ENCODE results near the gene IL21R.
A peak's percentile ranks its signal among the peaks of the same experiment; 100 is the strongest.
"Not testable (repeated sequence)": the region's sequence is repeated elsewhere in the genome, so short reads cannot be mapped to it uniquely, and the experiment has no call there.

Gene IL21R

DNA sequence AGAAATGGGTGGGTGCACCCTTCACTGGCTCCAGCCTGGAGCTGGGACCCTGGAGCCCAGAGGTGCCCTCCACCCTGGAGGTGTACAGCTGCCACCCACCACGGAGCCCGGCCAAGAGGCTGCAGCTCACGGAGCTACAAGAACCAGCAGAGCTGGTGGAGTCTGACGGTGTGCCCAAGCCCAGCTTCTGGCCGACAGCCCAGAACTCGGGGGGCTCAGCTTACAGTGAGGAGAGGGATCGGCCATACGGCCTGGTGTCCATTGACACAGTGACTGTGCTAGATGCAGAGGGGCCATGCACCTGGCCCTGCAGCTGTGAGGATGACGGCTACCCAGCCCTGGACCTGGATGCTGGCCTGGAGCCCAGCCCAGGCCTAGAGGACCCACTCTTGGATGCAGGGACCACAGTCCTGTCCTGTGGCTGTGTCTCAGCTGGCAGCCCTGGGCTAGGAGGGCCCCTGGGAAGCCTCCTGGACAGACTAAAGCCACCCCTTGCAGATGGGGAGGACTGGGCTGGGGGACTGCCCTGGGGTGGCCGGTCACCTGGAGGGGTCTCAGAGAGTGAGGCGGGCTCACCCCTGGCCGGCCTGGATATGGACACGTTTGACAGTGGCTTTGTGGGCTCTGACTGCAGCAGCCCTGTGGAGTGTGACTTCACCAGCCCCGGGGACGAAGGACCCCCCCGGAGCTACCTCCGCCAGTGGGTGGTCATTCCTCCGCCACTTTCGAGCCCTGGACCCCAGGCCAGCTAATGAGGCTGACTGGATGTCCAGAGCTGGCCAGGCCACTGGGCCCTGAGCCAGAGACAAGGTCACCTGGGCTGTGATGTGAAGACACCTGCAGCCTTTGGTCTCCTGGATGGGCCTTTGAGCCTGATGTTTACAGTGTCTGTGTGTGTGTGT, 46.8 kb downstream of the IL21R start:
- no peak for DNase-seq

- peak; percentile 67 to 75 for DNase-seq
These were observed 47.6 kb downstream of the IL21R start for GRCh38 chr16:27449434-27450195.

DNA sequence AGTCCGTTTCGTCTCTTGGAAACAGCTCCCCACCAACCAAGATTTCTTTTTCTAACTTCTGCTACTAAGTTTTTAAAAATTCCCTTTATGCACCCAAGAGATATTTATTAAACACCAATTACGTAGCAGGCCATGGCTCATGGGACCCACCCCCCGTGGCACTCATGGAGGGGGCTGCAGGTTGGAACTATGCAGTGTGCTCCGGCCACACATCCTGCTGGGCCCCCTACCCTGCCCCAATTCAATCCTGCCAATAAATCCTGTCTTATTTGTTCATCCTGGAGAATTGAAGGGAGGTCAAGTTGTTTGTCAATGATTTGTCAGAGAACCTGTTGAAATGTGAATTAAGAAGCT, 48.2 kb downstream of the IL21R start:
- no peak for DNase-seq

DNA sequence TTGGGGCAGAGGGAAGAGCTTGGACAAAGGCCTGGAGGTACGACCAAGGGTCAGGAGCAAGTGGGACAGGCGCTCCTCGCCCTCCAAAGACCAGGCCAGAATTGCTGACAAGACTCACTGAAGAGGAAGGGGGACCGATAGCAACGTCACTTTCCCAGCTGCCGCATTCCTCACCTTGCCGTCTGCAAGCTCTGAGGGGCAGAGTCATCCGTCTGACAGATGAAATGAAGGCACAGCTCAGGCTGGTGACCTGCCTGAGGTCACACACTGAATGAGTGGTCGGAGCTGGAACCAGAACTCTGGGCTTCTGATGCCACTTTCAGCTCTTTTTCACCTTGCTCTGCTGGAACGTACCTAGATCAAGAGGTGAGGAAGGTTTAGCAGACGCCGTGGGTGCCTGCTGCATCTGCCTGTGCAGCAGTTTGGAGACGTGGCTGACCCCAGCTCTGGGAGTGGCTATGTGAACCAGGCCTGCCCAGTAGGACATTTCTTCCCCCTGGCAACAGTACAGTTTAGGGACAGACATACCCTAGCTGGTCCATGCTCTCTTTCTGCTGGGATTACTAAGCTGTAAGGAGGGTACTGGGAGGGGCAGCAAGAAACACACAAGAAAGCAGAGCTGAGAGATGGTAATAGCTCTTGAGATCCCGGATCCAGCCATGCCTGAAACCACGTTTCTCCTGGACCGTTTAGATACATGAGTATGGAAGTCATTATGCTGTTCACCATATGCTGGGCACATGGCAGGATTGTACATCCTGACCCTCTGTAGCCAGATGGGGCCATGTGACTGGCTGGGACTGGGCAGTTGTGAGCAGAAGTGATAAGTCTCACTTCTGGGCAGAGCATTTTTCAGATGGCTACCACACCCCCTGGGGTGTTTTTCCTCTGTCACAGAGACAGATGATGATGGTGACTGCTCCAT, 50.9 kb downstream of the IL21R start:
- DNase-seq = no peak

GRCh38 chr16:27453494-27453825, 51.5 kb downstream of the IL21R start:
- no peak for DNase-seq

DNA sequence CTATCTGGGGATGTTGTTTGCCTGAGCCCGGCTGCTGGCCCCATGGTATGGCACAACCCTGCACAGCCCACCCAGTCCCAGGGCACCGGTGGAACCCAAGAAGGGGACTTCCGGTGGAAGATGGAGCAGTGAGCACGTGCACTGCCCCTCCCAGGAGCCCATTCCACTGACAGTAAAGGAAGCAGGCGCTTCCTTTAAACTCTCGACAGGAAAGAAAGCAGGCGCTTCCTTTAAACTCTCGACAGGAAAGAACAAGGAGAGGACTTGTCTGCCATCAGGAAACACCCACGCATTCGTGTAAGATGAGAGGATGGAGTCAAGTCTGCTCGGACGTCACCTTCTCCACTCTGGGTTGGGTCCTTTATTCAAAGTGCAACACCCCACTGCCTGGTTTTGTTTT, 53.7 kb downstream of the IL21R start:
- no peak for DNase-seq

DNA sequence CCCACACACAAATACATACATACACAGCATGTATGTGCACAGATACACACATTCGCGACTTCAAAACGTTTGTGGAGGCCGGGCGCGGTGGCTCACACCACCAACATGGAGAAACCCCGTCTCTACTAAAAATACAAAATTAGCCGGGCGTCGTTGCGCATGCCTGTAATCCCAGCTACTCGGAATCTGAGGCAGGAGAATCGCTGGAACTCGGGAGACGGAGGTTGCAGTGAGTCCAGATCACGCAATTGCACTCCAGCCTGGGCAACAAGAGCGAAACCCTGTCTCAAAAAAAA, 55.6 kb downstream of the IL21R start:
- DNase-seq = not testable (repeated sequence)

DNA sequence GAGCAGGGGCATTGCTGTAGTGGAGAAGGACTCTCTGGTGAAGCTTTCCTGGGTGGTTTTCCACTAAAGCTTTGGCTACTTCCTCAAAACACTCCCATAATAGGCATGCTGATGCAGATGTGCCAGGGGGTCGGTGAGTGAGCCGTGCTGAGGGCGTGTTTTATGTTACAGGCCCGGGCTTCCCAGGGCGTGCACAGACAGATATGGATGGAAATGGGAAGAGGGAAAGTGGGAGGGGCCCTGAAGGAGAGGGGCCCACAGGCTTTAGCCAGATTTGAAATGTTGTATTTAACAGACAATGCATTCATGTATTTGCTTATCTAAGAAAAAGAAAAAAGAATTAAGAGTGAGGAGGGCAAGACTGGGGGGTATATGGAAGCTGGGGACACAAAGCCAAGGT, 56.3 kb downstream of the IL21R start:
- DNase-seq = no peak

DNA sequence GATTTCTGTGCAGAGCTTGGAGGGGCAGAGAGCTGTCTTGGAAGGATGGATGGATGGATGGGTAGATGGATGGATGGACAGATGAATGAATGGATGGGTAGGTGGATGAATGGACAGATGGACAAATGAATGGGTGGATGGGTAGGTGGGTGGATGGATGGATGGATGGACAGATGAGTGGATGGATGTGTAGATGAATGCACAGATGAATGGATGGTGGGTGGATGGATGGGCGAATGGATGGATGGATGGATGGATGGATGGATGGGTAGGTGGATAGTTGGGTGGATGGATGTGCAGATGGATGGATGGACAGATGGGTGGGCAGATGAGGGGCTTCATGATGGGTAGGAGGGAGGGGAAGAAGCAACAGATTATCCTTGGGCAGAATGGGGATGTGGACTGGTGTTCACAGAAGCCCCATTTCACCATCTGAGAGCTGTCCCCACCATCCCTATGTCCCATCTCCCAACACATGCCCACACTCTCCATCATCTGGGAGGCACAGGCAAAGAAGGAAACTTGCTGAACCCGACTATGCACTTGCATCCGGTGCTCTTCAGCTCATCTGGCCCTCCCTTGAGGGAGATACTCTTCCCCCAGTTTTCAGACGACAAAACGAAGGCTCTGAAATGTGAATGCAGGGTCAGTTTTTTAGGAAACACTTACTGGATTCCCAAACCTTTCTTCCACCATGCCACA, 57.2 kb downstream of the IL21R start:
- DNase-seq = no peak

DNA sequence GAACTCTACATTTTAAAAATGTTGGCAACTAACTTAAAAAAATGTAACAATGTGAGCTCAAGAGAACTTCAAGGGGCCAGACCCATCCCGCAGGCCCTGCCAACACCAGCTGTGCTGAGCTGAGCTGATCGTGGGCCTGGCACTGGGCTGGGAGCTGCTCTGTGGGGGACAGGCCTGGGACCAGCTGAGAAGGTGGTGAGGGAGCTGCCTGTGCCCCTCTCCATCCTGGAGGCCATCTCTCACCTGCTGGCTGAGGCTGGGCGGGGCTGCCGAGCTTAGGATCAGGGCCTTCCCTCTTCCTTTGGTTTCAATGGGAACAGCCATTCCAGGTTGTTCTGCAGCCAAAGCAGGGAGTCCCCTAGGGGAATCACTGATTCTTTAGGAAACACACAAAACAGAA, 58.2 kb downstream of the IL21R start:
- no peak for DNase-seq

GRCh38 chr16:27460663-27461482, 58.9 kb downstream of the IL21R start:
- no peak for DNase-seq

DNA sequence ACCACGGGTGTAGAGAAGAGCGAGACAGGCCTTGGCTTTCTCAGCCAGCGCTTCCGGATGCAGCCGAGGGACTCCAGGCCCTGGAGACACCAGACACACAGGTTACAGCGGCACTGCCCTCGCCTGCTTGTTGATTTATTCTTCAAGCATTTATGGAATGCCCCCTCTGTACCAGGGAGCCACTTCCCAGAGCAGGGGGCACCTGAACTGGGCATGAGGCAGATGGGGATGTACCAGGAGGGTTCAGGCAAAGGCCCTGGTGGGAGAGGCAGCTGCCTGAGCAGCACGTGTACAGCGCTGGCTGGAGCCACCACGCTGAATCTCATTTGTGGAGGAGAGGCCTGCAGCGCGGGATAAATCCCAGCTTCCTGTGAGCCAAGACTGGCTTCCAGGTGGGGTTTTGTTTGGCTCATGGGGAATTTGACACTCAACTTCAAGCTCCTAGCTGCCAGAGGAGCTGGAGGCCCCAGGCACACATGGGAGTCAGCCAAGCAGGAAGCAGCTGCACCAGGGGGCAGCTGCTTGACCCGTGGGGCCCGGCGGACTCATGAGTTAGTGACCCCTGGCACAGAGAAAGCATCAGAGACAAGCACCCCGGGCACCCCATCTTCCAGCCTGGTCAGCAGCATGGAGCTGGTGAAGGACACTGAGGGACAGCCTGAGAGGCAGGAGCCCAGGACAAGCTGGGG, 59.7 kb downstream of the IL21R start:
- no peak for DNase-seq

DNA sequence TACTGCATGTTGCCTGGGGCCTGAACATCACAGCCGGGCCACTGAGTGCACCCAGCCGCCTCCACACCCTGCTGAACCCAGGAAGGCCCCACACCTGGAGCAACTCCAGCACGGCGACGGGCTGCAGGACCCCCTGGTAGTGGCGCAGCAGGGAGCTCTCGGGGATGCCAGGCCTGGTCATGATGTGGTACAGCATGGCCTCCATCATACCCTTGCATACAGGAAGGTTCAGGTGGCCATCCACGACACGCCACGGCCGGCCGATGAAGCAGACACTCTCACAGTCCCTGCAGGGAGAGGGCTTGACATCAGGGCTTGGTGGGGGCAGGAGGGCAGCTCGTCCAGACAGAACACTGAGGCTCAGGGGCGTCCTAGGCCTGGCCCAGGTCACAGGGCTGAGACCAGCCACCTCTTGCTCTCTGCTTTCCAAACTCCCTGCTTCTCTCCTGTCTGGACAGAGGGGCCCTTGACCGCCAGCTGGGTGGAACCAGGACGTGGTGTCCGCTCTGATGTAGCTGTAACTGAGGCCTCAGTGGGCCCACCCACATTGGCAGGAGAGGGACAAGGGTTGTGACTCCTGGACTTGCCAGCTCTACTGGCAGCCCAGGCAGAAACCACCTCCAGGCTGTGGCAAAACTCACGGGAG, 60.3 kb downstream of the IL21R start:
- DNase-seq = no peak

GRCh38 chr16:27462846-27463682, 61.1 kb downstream of the IL21R start:
- no peak for DNase-seq

DNA sequence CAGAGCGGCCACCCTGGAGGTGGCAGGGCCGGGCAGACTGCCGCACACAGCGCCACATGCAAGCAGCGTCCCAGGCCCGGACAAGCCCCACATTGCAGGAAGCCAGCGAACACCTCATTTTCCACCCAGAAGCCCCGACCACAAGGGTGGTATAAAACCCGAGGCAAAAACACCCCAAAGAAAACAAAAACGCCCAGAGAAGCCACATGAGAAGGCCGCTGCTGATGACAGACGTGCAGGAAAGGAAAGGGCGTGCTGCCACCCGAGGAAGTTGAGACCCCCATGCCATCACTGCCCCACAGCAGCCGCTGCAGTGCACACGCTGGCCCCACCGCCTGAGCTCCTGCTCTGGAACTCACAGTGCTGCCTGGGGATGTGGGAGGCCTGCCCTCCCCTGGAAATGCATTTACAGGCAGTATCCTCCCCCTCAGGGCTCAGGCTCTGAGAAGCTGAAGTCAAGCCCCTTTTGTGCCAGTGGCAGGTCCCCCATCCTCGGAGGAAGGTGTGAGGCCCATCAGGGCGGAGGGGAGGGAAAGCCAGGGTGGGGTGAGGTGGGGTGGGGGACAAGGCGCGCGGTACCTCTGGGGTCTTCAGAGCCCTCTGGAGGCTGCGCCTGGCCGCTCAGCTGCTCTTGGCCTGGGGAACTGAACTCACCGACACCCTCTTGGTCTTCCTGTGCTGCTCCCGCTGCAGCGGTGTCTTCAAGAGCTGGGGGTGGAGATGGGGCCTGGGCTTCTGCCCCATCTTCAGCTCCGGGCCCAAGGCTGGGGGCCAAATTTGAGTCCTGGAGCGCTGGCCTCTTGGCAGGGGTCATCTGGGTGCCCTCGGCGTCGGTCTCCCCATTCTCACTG, 62.0 kb downstream of the IL21R start:
- peak; percentile 40 to 42 for DNase-seq

- no peak for DNase-seq
These were observed 62.9 kb downstream of the IL21R start for GRCh38 chr16:27464626-27465482.

DNA sequence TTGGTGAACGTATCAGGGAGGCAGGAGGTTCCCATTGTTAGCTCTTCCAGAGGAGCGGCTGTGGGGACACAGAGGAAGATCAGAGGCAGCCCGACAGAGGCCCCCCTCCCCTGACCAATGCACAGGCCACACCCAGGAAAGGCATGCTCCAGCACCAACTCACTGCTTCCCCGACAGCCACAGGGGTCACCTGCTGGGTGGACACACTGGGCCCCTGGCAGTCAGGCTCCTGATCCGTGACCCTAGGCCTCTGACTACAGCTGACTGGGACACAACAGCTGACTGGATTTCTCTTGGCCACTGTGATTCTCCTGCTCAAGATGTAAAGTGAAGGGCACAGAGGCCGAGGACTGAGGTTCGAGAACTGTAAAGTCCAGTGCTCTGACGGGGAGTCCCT, 63.5 kb downstream of the IL21R start:
- DNase-seq = no peak
